K562 (cell line): Measurements from ENCODE around the gene SNRPB. TPM values are rescaled to one million over a fixed set of nuclear protein-coding genes. Genes with fewer than 3 reads are reported as not detected.

Source experiments
- ARID1B ChIP-seq: fragments of 450-650 bp; IDR thresholded peaks from 2 replicates; pipeline ENCODE4 v1.6.1; 2016; ENCODE audit warnings: antibody characterized with exemption, mild to moderate bottlenecking, inconsistent platforms
- ATF2 ChIP-seq: sonication (generic); formaldehyde crosslinking; IDR thresholded peaks from 2 replicates; pipeline ENCODE4 v1.8.1; 2022; ENCODE audit warnings: missing genetic modification reagents
- CBFA2T2 ChIP-seq: fragments of 450-650 bp; conservative IDR thresholded peaks from 2 replicates; pipeline ENCODE4 v1.6.1; 2017; ENCODE audit warnings: mild to moderate bottlenecking
- DPF2 ChIP-seq: fragments of 450-650 bp; IDR thresholded peaks from 2 replicates; pipeline ENCODE4 v1.6.1; 2016
- FOSL1 ChIP-seq: fragments of 200-800 bp; sonication (Bioruptor generic); conservative IDR thresholded peaks from 2 replicates; pipeline ENCODE4 v1.6.1; 2016; ENCODE audit warnings: missing genetic modification characterization, missing compliant biosample characterization
- KDM2B ChIP-seq: fragments of 250-450 bp; sonication (Bioruptor Pico); IDR thresholded peaks from 2 replicates; pipeline ENCODE4 v1.8.0; 2021; ENCODE audit warnings: mild to moderate bottlenecking, moderate library complexity
- NFATC3 ChIP-seq: fragments of 450-650 bp; IDR thresholded peaks from 2 replicates; pipeline ENCODE4 v1.6.1; 2017; ENCODE audit warnings: mild to moderate bottlenecking
- NR1H2 ChIP-seq: sonication (generic); formaldehyde crosslinking; IDR thresholded peaks from 2 replicates; pipeline ENCODE4 v1.4.0; 2020; ENCODE audit warnings: mild to moderate bottlenecking, missing genetic modification reagents
- PHF21A ChIP-seq: fragments of 450-650 bp; IDR thresholded peaks from 2 replicates; pipeline ENCODE4 v1.6.1; 2017; ENCODE audit warnings: low read depth, borderline replicate concordance
- POLR3G ChIP-seq: IDR thresholded peaks from 2 replicates; pipeline ENCODE4 v1.6.1; 2011; ENCODE audit not compliant: insufficient read length, insufficient replicate concordance; ENCODE audit errors: extremely low read depth
- RBM39 ChIP-seq: fragments of 200-400 bp; formaldehyde crosslinking; optimal IDR thresholded peaks from 2 replicates; pipeline ENCODE3; 2018; ENCODE audit warnings: low read depth, low read length
- SMARCA4 ChIP-seq: fragments of 450-650 bp; IDR thresholded peaks from 2 replicates; pipeline ENCODE4 v1.6.1; 2016
- TAF15 ChIP-seq: fragments of 200-400 bp; formaldehyde crosslinking; IDR thresholded peaks from 2 replicates; pipeline ENCODE4 v1.6.1; 2017; ENCODE audit warnings: mild to moderate bottlenecking, low read depth, low read length, moderate library complexity
- TAL1 ChIP-seq: fragments of 450-650 bp; IDR thresholded peaks from 2 replicates; pipeline ENCODE4 v1.6.1; 2016; ENCODE audit warnings: mild to moderate bottlenecking
- ZFP36 ChIP-seq: fragments of 150-350 bp; IDR thresholded peaks from 2 replicates; pipeline ENCODE4 v1.6.1; 2018; ENCODE audit warnings: low read length, low read depth; ENCODE audit not compliant: partially characterized antibody
- ZFP91 ChIP-seq: sonication (generic); formaldehyde crosslinking; IDR thresholded peaks from 2 replicates; pipeline ENCODE4 v1.8.0; 2022; ENCODE audit warnings: mild to moderate bottlenecking, missing genetic modification reagents
- ZNF76 ChIP-seq: fragments of 250-450 bp; sonication (Bioruptor Pico); IDR thresholded peaks from 2 replicates; pipeline ENCODE4 v1.4.0; 2020; ENCODE audit warnings: mild to moderate bottlenecking, moderate library complexity, borderline replicate concordance
- polyA plus RNA-seq, 8 experiments: library from polyadenylated mRNA; depleted of rRNA in 4 of 8; stranded (reverse) in 5 of 8; unstranded in 3 of 8; fragments of >200 nt; fragmentation: Nextera tagmentation in 2 of 8; fragmentation: Illumina TruSeq in 1 of 8; extraction: Ambion mirVana in 2 of 8; extraction: Trizol in 1 of 8; gene quantifications; 2 replicates each; pipeline versions ENCODE4 v1.2.1 to v1.2.3, GENCODE V29; 2011 to 2014; ENCODE audit warnings: inconsistent platforms in 1 of 8, missing spikeins in 1 of 8
- total RNA-seq, 7 experiments: library from RNA; depleted of rRNA in 6 of 7; stranded (reverse); fragments of >200 nt in 6 of 7; fragmentation: Illumina TruSeq in 2 of 7; extraction: Trizol in 2 of 7; gene quantifications; 2 replicates each; pipeline versions ENCODE4 v1.2.1 to v1.2.3, GENCODE V29; 2011 to 2021; ENCODE audit warnings: low replicate concordance in 1 of 7

The SNRPB gene
- total and polyA plus RNA-seq, 9 of the 15 experiments (the other 6 are each of a cell fraction or from before 2014, with no cell fraction given) = 13.1 to 615 (median 266) TPM

DNA sequence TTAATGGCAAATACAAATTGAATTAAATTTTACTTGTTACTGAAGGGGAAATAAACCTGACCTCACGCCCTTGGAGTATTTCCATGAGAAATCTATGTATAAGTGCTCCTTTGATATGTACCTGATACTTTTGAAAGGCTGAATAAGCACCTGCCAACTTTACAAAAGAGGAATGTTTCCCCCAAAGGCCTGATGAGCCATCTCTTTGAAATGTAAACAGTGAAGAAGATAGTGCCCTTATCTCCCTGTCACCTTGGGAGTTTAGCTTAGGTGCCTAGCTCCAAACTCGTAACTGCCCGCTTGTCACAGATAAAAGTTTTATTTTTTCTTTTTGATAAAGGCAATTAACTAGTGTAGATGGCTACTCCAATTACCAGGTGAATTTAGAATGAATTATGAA lies 39.2 kb upstream of the SNRPB start (continued):
- no peak for TF ChIP-seq ZFP91 (CRISPR knock-in tag)
- TF ChIP-seq RBM39 = no peak
- peak; percentile 51; the same call in 1 of the 2 replicates for TF ChIP-seq DPF2
- no peak for TF ChIP-seq NFATC3
- no peak for TF ChIP-seq ZFP36
- TF ChIP-seq ZNF76 = no peak
- 0 out of 2 replicates have a peak, but pooled peaks have one; percentile 28 for TF ChIP-seq SMARCA4
- peak; percentile 27 for TF ChIP-seq CBFA2T2
- no peak for TF ChIP-seq NR1H2 (CRISPR knock-in tag)
- TF ChIP-seq POLR3G = no peak
- no peak for TF ChIP-seq PHF21A
- TF ChIP-seq ATF2 (CRISPR knock-in tag) = no peak
- no peak for TF ChIP-seq TAF15
- no peak for TF ChIP-seq KDM2B (CRISPR knock-in tag)
- TF ChIP-seq ARID1B = peak; percentile 58
- TF ChIP-seq FOSL1 (tag) = peak; percentile 38; the same call in 1 of the 2 replicates
- peak; percentile 28; the same call in 1 of the 2 replicates for TF ChIP-seq TAL1
